ENCODE results near the gene FRMD4A. TPM values are rescaled to one million over a fixed set of nuclear protein-coding genes. Genes with fewer than 3 reads are reported as not detected.

Gene FRMD4A
- total RNA-seq (2.4 TPM), polyA plus RNA-seq (under 1 TPM; 0.34 to 0.68 (median 0.51) TPM)

GRCh38 chr10:14330388-14331061 is at the start of gene FRMD4A:
Gene FRMD4A, minus strand, starts transcription at chr10:14330924.
- no peaks in the 10 kb centered on the region for H3K9me3 ChIP-seq (ENCODE audit: control insufficient read depth in 2 of 2, low read length in 2 of 2)
- DNase-seq (no peak), ATAC-seq (ENCODE audit: low read depth in 2 of 2) (no peak)
- no peaks in the 10 kb centered on the region for H3K4me1 ChIP-seq (ENCODE audit: control insufficient read depth, insufficient read depth, low read length, poor library complexity, severe bottlenecking)
- H3K27ac ChIP-seq (ENCODE audit: insufficient read depth, low read length, poor library complexity, severe bottlenecking) = no peak within 1 kb of the TSS
- no peak within 1 kb of the TSS for H3K27ac Mint-ChIP-seq
- H3K4me1 Mint-ChIP-seq = peaks cover 0 to under 1% (median 0%) of the 10 kb centered on the region in 4 donors
- no peaks in the 10 kb centered on the region for H3K36me3 Mint-ChIP-seq
- no peak within 1 kb of the TSS for H3K4me3 Mint-ChIP-seq
- H3K4me3 ChIP-seq (ENCODE audit: low read depth, low read length) = no peak within 1 kb of the TSS
- no peaks in the 10 kb centered on the region for H3K36me3 ChIP-seq (ENCODE audit: control insufficient read depth, insufficient read depth, low read length)
- H3K27me3 Mint-ChIP-seq = peaks cover 51% of the 10 kb centered on the region
- peaks cover 8% of the 10 kb centered on the region for H3K27me3 ChIP-seq (ENCODE audit: control insufficient read depth, insufficient read depth, low read length)
- H3K9me3 Mint-ChIP-seq = peaks cover 0 to 3% (median 0%) of the 10 kb centered on the region in 7 donors

GRCh38 chr10:14379556-14380280 is 49.0 kb upstream of the FRMD4A start:
- DNase-seq (no peak), ATAC-seq (ENCODE audit: low read depth in 2 of 2) (no peak)
- H3K9me3 ChIP-seq (ENCODE audit: control insufficient read depth in 2 of 2, low read length in 2 of 2) = no peaks in the 10 kb centered on the region
- peaks cover 2% of the 10 kb centered on the region for H3K27me3 ChIP-seq (ENCODE audit: control insufficient read depth, insufficient read depth, low read length)
- H3K36me3 Mint-ChIP-seq = no peaks in the 10 kb centered on the region
- H3K4me1 Mint-ChIP-seq = peaks cover 0 to 12% (median 2%) of the 10 kb centered on the region in 4 donors
- H3K4me3 ChIP-seq (ENCODE audit: low read depth, low read length) = no peak overlapping the region
- H3K36me3 ChIP-seq (ENCODE audit: control insufficient read depth, insufficient read depth, low read length) = no peaks in the 10 kb centered on the region
- no peaks in the 10 kb centered on the region for H3K4me1 ChIP-seq (ENCODE audit: control insufficient read depth, insufficient read depth, low read length, poor library complexity, severe bottlenecking)
- H3K27me3 Mint-ChIP-seq = peaks cover 29% of the 10 kb centered on the region
- peaks cover 0 to 3% (median 0%) of the 10 kb centered on the region in 7 donors for H3K9me3 Mint-ChIP-seq
- no peak overlapping the region for H3K27ac Mint-ChIP-seq
- H3K27ac ChIP-seq (ENCODE audit: insufficient read depth, low read length, poor library complexity, severe bottlenecking) = no peak overlapping the region
- H3K4me3 Mint-ChIP-seq = no peak overlapping the region

GRCh38 chr10:14378387-14378960 is 47.8 kb upstream of the FRMD4A start:
- Histone ChIP-seq H3K4me1 (ENCODE audit: control insufficient read depth, insufficient read depth, low read length, poor library complexity, severe bottlenecking) (no peaks in the 10 kb centered on the region), H3K9me3 (ENCODE audit: control insufficient read depth in 2 of 2, low read length in 2 of 2) (no peaks in the 10 kb centered on the region), H3K27me3 (ENCODE audit: control insufficient read depth, insufficient read depth, low read length) (peaks cover 2% of the 10 kb centered on the region), H3K4me3 (ENCODE audit: low read depth, low read length) (no peak overlapping the region), H3K27ac (ENCODE audit: insufficient read depth, low read length, poor library complexity, severe bottlenecking) (no peak overlapping the region), H3K36me3 (ENCODE audit: control insufficient read depth, insufficient read depth, low read length) (no peaks in the 10 kb centered on the region)
- Mint-ChIP-seq H3K27me3 (peaks cover 34% of the 10 kb centered on the region), H3K9me3 (peaks cover 0 to 3% (median 0%) of the 10 kb centered on the region in 7 donors), H3K4me1 (peaks cover 0 to 10% (median 2%) of the 10 kb centered on the region in 4 donors), H3K36me3 (no peaks in the 10 kb centered on the region), H3K4me3 (no peak overlapping the region), H3K27ac (no peak overlapping the region)
- ATAC-seq (ENCODE audit: low read depth in 2 of 2) (no peak), DNase-seq (no peak)

- H3K27me3 ChIP-seq (ENCODE audit: control insufficient read depth, insufficient read depth, low read length) = peaks cover 2% of the 10 kb centered on the region
- H3K36me3 ChIP-seq (ENCODE audit: control insufficient read depth, insufficient read depth, low read length) = no peaks in the 10 kb centered on the region
- no peaks in the 10 kb centered on the region for H3K4me1 ChIP-seq (ENCODE audit: control insufficient read depth, insufficient read depth, low read length, poor library complexity, severe bottlenecking)
- ATAC-seq (ENCODE audit: low read depth in 2 of 2) (no peak), DNase-seq (no peak)
- peaks cover 29% of the 10 kb centered on the region for H3K27me3 Mint-ChIP-seq
- no peak overlapping the region for H3K27ac Mint-ChIP-seq
- no peaks in the 10 kb centered on the region for H3K36me3 Mint-ChIP-seq
- H3K27ac ChIP-seq (ENCODE audit: insufficient read depth, low read length, poor library complexity, severe bottlenecking) = no peak overlapping the region
- no peak overlapping the region for H3K4me3 Mint-ChIP-seq
- peaks cover 0 to 10% (median 2%) of the 10 kb centered on the region in 4 donors for H3K4me1 Mint-ChIP-seq
- no peak overlapping the region for H3K4me3 ChIP-seq (ENCODE audit: low read depth, low read length)
- H3K9me3 Mint-ChIP-seq = peaks cover 0 to 3% (median 0%) of the 10 kb centered on the region in 7 donors
- H3K9me3 ChIP-seq (ENCODE audit: control insufficient read depth in 2 of 2, low read length in 2 of 2) = no peaks in the 10 kb centered on the region
These were observed 47.0 kb upstream of the FRMD4A start for GRCh38 chr10:14377591-14378175.

- Mint-ChIP-seq H3K36me3 (no peaks in the 10 kb centered on the region), H3K9me3 (peaks cover 0 to 2% (median 0%) of the 10 kb centered on the region in 7 donors), H3K27ac (no peak overlapping the region), H3K4me3 (no peak overlapping the region), H3K27me3 (peaks cover 24% of the 10 kb centered on the region), H3K4me1 (no peaks in the 10 kb centered on the region)
- H3K36me3 ChIP-seq (ENCODE audit: control insufficient read depth, insufficient read depth, low read length) = no peaks in the 10 kb centered on the region
- ATAC-seq (ENCODE audit: low read depth in 2 of 2) (no peak), DNase-seq (no peak)
- H3K4me1 ChIP-seq (ENCODE audit: control insufficient read depth, insufficient read depth, low read length, poor library complexity, severe bottlenecking) = no peaks in the 10 kb centered on the region
- H3K4me3 ChIP-seq (ENCODE audit: low read depth, low read length) = no peak overlapping the region
- H3K27me3 ChIP-seq (ENCODE audit: control insufficient read depth, insufficient read depth, low read length) = peaks cover 2% of the 10 kb centered on the region
- no peaks in the 10 kb centered on the region for H3K9me3 ChIP-seq (ENCODE audit: control insufficient read depth in 2 of 2, low read length in 2 of 2)
- H3K27ac ChIP-seq (ENCODE audit: insufficient read depth, low read length, poor library complexity, severe bottlenecking) = no peak overlapping the region
These were observed 44.2 kb upstream of the FRMD4A start for GRCh38 chr10:14374745-14375445.

GRCh38 chr10:14372606-14373005 is 41.9 kb upstream of the FRMD4A start:
- H3K4me3 Mint-ChIP-seq = no peak overlapping the region
- no peak for ATAC-seq (ENCODE audit: low read depth in 2 of 2)
- peaks cover 20% of the 10 kb centered on the region for H3K27me3 Mint-ChIP-seq
- H3K27me3 ChIP-seq (ENCODE audit: control insufficient read depth, insufficient read depth, low read length) = peaks cover 3% of the 10 kb centered on the region
- peaks cover 0 to 2% (median 0%) of the 10 kb centered on the region in 7 donors for H3K9me3 Mint-ChIP-seq
- no peaks in the 10 kb centered on the region for H3K4me1 ChIP-seq (ENCODE audit: control insufficient read depth, insufficient read depth, low read length, poor library complexity, severe bottlenecking)
- no peak overlapping the region for H3K4me3 ChIP-seq (ENCODE audit: low read depth, low read length)
- no peaks in the 10 kb centered on the region for H3K36me3 Mint-ChIP-seq
- no peaks in the 10 kb centered on the region for H3K9me3 ChIP-seq (ENCODE audit: control insufficient read depth in 2 of 2, low read length in 2 of 2)
- no peaks in the 10 kb centered on the region for H3K36me3 ChIP-seq (ENCODE audit: control insufficient read depth, insufficient read depth, low read length)
- H3K4me1 Mint-ChIP-seq = no peaks in the 10 kb centered on the region
- H3K27ac ChIP-seq (ENCODE audit: insufficient read depth, low read length, poor library complexity, severe bottlenecking) = no peak overlapping the region
- no peak overlapping the region for H3K27ac Mint-ChIP-seq
- no peak for DNase-seq

- DNase-seq = no peak
- Histone ChIP-seq H3K36me3 (ENCODE audit: control insufficient read depth, insufficient read depth, low read length) (no peaks in the 10 kb centered on the region), H3K27ac (ENCODE audit: insufficient read depth, low read length, poor library complexity, severe bottlenecking) (no peak overlapping the region), H3K4me3 (ENCODE audit: low read depth, low read length) (no peak overlapping the region), H3K4me1 (ENCODE audit: control insufficient read depth, insufficient read depth, low read length, poor library complexity, severe bottlenecking) (no peaks in the 10 kb centered on the region), H3K27me3 (ENCODE audit: control insufficient read depth, insufficient read depth, low read length) (peaks cover 4% of the 10 kb centered on the region), H3K9me3 (ENCODE audit: control insufficient read depth in 2 of 2, low read length in 2 of 2) (no peaks in the 10 kb centered on the region)
- no peak for ATAC-seq (ENCODE audit: low read depth in 2 of 2)
- H3K9me3 Mint-ChIP-seq = peaks cover 0 to 1% (median 0%) of the 10 kb centered on the region in 7 donors
- H3K27me3 Mint-ChIP-seq = peaks cover 20% of the 10 kb centered on the region
- no peak overlapping the region for H3K4me3 Mint-ChIP-seq
- H3K36me3 Mint-ChIP-seq = no peaks in the 10 kb centered on the region
- H3K27ac Mint-ChIP-seq = no peak overlapping the region
- H3K4me1 Mint-ChIP-seq = no peaks in the 10 kb centered on the region
These were observed 40.9 kb upstream of the FRMD4A start for GRCh38 chr10:14371581-14371980.
